Neutrophil (primary cell): ENCODE measurements around the gene KIF26A.
"Not testable (repeated sequence)": the region's sequence is repeated elsewhere in the genome, so short reads cannot be mapped to it uniquely, and the experiment has no call there.

Source experiments
- H3K27ac ChIP-seq: fragments of 200-600 bp; sonication (generic); 2 replicates; pipeline ENCODE4 v1.5.1; 2016; ENCODE audit warnings: mild to moderate bottlenecking, moderate library complexity
- H3K27me3 ChIP-seq: fragments of 200-600 bp; sonication (generic); 2 replicates; pipeline ENCODE4 v1.6.0; 2016; ENCODE audit warnings: mild to moderate bottlenecking
- H3K36me3 ChIP-seq: fragments of 200-600 bp; sonication (generic); 2 replicates; pipeline ENCODE4 v1.5.1; 2017
- H3K4me1 ChIP-seq, 2 experiments: fragments of 200-600 bp in 1 of 2; sonication (generic) in 1 of 2; 1 replicate in 1 of 2; 2 replicates in 1 of 2; pipeline versions ENCODE4 v1.5.1 to v1.6.1; 2013 to 2016; ENCODE audit warnings: low read depth in 1 of 2, low read length in 1 of 2, mild to moderate bottlenecking in 1 of 2, moderate library complexity in 1 of 2; ENCODE audit not compliant: control insufficient read depth in 1 of 2, insufficient read depth in 1 of 2
- H3K4me3 ChIP-seq, 2 experiments: fragments of 200-600 bp in 1 of 2; sonication (generic) in 1 of 2; 1 replicate in 1 of 2; 2 replicates in 1 of 2; pipeline ENCODE4 v1.5.1; 2013 to 2016; ENCODE audit warnings: low read depth in 1 of 2, low read length in 1 of 2, mild to moderate bottlenecking in 1 of 2, moderate library complexity in 1 of 2
- H3K9me3 ChIP-seq: fragments of 200-600 bp; sonication (generic); 2 replicates; pipeline ENCODE4 v1.5.1; 2016
- CTCF ChIP-seq: fragments of 200-600 bp; sonication (generic); IDR thresholded peaks from 2 replicates; pipeline ENCODE4 v1.5.1; 2016; ENCODE audit warnings: antibody characterized with exemption

KIF26A gene

GRCh38 chr14:104222396-104223036 is 84.1 kb downstream of the KIF26A start:
- no peak overlapping the region for H3K4me3 ChIP-seq
- H3K9me3 ChIP-seq: no peaks in the 10 kb centered on the region
- TF ChIP-seq CTCF: no peak
- H3K36me3 ChIP-seq: no peaks in the 10 kb centered on the region
- no peak overlapping the region for H3K27ac ChIP-seq
- no peaks in the 10 kb centered on the region for H3K4me1 ChIP-seq
- H3K27me3 ChIP-seq: peaks cover 65% of the 10 kb centered on the region

DNA sequence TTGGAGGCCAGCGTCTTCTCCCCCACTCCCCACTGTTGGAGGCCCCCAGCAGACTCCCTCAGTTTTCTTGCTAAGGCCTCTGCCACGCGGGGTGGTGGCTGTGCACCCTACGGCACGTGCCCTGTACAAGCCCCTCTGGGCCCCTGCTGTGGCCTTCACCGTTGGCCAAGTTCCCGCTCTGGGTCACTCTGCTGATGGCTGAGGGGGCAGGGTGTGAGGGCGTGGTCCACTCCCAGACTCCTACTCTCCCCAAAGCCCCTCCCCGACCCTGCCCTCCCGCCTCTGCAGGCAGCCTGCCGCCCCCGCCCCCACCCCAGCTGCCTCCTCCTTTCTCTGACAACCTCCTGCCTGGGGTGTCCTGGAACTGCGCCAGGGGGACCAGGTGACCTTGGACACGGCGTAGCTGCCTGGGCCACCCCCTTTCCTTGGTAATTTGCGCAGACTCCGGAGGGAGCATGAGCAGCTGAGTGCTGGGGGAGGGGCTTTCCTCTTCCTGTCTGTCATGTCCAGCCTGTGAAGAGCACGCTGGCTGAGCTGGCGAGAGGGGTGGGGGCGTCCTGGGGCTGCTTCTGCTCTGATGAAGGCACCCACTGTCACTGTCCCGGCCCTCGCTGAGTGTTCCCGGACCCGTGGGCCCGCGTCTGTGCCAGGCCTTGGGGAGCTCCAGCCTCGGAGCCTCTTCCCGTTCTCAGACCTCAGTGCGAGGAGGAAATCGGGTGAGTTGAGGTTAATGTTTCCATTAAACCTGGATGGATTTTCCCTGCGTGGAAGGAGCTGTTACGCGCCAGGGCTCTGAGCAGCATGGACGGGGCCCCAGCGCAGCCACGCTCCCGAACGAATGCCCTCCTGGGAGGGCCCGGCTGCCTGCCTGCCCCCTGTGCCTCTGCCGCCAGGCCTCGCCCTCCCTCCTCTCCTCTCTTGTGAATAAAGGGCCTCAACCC is 85.0 kb downstream of the KIF26A start:
- peaks cover 60% of the 10 kb centered on the region for H3K27me3 ChIP-seq
- no peak for TF ChIP-seq CTCF

DNA sequence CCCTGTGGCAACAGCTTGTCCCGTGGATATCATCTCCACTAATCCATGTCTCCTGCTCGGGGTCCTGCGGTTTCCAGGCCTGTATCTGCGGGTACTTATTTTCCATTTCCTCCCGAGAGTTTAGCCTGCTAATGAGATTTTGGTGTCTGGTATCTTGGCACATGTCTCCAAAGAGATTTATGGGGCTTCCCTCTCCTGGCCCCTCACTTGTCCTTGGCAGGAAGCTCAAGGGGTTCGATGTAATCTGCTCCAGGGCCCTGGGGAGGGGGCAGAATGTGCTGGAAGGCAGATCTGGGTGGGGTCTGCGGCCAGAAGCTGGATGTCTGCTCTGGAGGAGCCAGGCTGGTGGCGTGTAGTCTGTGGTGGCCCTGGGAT is 85.7 kb downstream of the KIF26A start:
- H3K4me3 ChIP-seq: no peak overlapping the region

More for the DNA sequence above, 85.0 kb downstream of the KIF26A start:
- H3K36me3 ChIP-seq: no peaks in the 10 kb centered on the region
- H3K27ac ChIP-seq: no peak overlapping the region
- H3K9me3 ChIP-seq: no peaks in the 10 kb centered on the region
- H3K4me1 ChIP-seq: no peaks in the 10 kb centered on the region
- no peak overlapping the region for H3K4me3 ChIP-seq

GRCh38 chr14:104224506-104225277 is 86.3 kb downstream of the KIF26A start:
- H3K9me3 ChIP-seq: no peaks in the 10 kb centered on the region
- no peak for TF ChIP-seq CTCF
- peaks cover 49% of the 10 kb centered on the region for H3K27me3 ChIP-seq
- H3K4me1 ChIP-seq: no peaks in the 10 kb centered on the region
- no peak overlapping the region for H3K4me3 ChIP-seq
- H3K27ac ChIP-seq: no peak overlapping the region
- no peaks in the 10 kb centered on the region for H3K36me3 ChIP-seq

More for the DNA sequence above, 85.7 kb downstream of the KIF26A start:
- no peaks in the 10 kb centered on the region for H3K4me1 ChIP-seq
- TF ChIP-seq CTCF: no peak
- H3K27me3 ChIP-seq: peaks cover 53% of the 10 kb centered on the region
- no peaks in the 10 kb centered on the region for H3K9me3 ChIP-seq
- H3K36me3 ChIP-seq: no peaks in the 10 kb centered on the region
- no peak overlapping the region for H3K27ac ChIP-seq

GRCh38 chr14:104225278-104226190 is 87.1 kb downstream of the KIF26A start:
- H3K27ac ChIP-seq, H3K36me3 ChIP-seq, H3K4me1 ChIP-seq, H3K9me3 ChIP-seq, H3K4me3 ChIP-seq: not testable (repeated sequence)
- peaks cover 40% of the 10 kb centered on the region for H3K27me3 ChIP-seq
